Measurements from ENCODE around the gene HK2. TPM values are rescaled to one million over a fixed set of nuclear protein-coding genes. Genes with fewer than 3 reads are reported as not detected.

HK2 gene
- total RNA-seq, 3 donors from 2014 or later: 181 to 317 (median 281) TPM

- no peak for TF ChIP-seq CTCF (IDR thresholded peaks at IDR 0.05)
- ATAC-seq: no peak
- intact Hi-C loops (cut with DNase I, micrococcal nuclease): no loop called here
Observed at GRCh38 chr2:74858281-74858680, 24.4 kb downstream of the HK2 start.

DNA sequence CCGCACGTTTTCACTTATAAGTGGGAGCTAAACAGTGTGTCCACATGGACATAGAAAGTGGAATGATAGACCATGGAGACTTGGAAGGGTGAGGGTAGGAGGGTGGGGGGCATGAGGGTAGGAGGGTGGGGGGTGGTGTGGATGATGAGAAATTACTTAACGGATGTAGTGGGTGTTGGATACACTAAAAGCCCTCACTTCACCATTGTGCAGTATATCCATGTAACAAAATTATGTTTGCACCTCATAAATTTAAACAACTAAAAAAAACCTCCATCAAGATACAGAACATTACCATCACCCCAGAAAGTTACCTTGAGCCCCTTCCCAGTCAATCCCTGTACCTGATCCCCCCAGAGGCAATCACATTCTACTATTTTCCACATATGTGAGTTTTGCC lies 26.2 kb downstream of the HK2 start:
- Histone ChIP-seq H3K36me3 (ENCODE audit: low read depth) (no peaks in the 10 kb centered on the region), H3K4me3 (no peak overlapping the region), H3K9me3 (no peaks in the 10 kb centered on the region), H3K4me1 (ENCODE audit: low read depth) (peaks cover 58% of the 10 kb centered on the region)
- ATAC-seq: no peak
- no peak for DNase-seq
- no peak for TF ChIP-seq CTCF (IDR thresholded peaks at IDR 0.05)
- intact Hi-C loops (cut with DNase I, micrococcal nuclease): no loop called here

More at GRCh38 chr2:74858281-74858680, 24.4 kb downstream of the HK2 start:
- H3K4me3 ChIP-seq: no peak overlapping the region
- H3K9me3 ChIP-seq: no peaks in the 10 kb centered on the region
- no peaks in the 10 kb centered on the region for H3K36me3 ChIP-seq (ENCODE audit: low read depth)
- DNase-seq: no peak
- H3K4me1 ChIP-seq (ENCODE audit: low read depth): peaks cover 56% of the 10 kb centered on the region

- intact Hi-C loops (cut with DNase I, micrococcal nuclease): no loop called here
- Histone ChIP-seq H3K4me1 (ENCODE audit: low read depth) (peaks cover 57% of the 10 kb centered on the region), H3K36me3 (ENCODE audit: low read depth) (no peaks in the 10 kb centered on the region), H3K9me3 (no peaks in the 10 kb centered on the region), H3K4me3 (no peak overlapping the region)
- no peak for DNase-seq
- ATAC-seq: no peak
- TF ChIP-seq CTCF (IDR thresholded peaks at IDR 0.05): no peak
Observed at GRCh38 chr2:74860521-74860920, 26.6 kb downstream of the HK2 start.

- Histone ChIP-seq H3K9me3 (no peaks in the 10 kb centered on the region), H3K36me3 (ENCODE audit: low read depth) (no peaks in the 10 kb centered on the region), H3K4me1 (ENCODE audit: low read depth) (peaks cover 59% of the 10 kb centered on the region), H3K4me3 (no peak overlapping the region)
- intact Hi-C loops (cut with DNase I, micrococcal nuclease): no loop called here
- TF ChIP-seq CTCF (IDR thresholded peaks at IDR 0.05): no peak
- DNase-seq (no peak), ATAC-seq (no peak)
Observed at GRCh38 chr2:74861531-74861930, 27.6 kb downstream of the HK2 start.

GRCh38 chr2:74862020-74862964 lies 28.4 kb downstream of the HK2 start:
- ATAC-seq: peak; percentile 71
- TF ChIP-seq CTCF (IDR thresholded peaks at IDR 0.05): no peak
- Histone ChIP-seq H3K4me1 (ENCODE audit: low read depth) (peaks cover 54% of the 10 kb centered on the region), H3K4me3 (no peak overlapping the region), H3K36me3 (ENCODE audit: low read depth) (no peaks in the 10 kb centered on the region), H3K9me3 (no peaks in the 10 kb centered on the region)
- intact Hi-C loops (cut with DNase I, micrococcal nuclease): no loop called here
- peak in 1 of 3 donors; percentile 76 for DNase-seq
